ENCODE results near the gene WASF3.

DNA sequence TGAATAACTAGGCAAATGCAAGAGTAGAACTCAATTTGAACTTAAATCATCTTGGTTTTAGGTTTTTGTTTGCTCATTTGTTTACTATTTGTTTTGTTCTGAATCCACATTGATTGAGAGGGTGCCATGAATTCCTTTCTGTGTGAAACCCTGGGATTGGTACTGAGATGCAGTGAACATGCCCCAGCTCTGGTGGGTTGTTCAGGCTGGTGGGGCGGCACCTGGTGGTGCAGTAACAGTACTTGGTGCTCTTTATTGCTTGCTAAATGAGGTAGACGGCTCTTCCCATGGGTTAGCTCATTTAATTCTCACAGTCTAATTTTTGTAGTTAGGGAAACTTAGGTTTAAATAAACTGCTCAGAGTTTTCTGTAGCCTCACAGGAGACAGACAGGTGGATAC lies 48.4 kb downstream of the WASF3 start:
- TF ChIP-seq, protein P1, sequence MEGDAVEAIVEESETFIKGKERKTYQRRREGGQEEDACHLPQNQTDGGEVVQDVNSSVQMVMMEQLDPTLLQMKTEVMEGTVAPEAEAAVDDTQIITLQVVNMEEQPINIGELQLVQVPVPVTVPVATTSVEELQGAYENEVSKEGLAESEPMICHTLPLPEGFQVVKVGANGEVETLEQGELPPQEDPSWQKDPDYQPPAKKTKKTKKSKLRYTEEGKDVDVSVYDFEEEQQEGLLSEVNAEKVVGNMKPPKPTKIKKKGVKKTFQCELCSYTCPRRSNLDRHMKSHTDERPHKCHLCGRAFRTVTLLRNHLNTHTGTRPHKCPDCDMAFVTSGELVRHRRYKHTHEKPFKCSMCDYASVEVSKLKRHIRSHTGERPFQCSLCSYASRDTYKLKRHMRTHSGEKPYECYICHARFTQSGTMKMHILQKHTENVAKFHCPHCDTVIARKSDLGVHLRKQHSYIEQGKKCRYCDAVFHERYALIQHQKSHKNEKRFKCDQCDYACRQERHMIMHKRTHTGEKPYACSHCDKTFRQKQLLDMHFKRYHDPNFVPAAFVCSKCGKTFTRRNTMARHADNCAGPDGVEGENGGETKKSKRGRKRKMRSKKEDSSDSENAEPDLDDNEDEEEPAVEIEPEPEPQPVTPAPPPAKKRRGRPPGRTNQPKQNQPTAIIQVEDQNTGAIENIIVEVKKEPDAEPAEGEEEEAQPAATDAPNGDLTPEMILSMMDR (conservative IDR thresholded peaks at IDR 0.05 in 1 of 2, IDR thresholded peaks at IDR 0.05 in 1 of 2; ENCODE audit: extremely low read depth in 1 of 2, insufficient read depth in 1 of 2, low read depth in 1 of 2, low read length in 2 of 2) = no peak
- no peak for TF ChIP-seq EZH2 (IDR thresholded peaks at IDR 0.05; ENCODE audit: borderline replicate concordance, low read length)

Data from mammary epithelial cell (primary cell).